Stromal cell of bone marrow (primary cell): ENCODE results near the gene SCAMP2.
A peak's percentile ranks its signal among the peaks of the same experiment; 100 is the strongest.
"Not testable (repeated sequence)": the region's sequence is repeated elsewhere in the genome, so short reads cannot be mapped to it uniquely, and the experiment has no call there.

Experiments
- DNase-seq: peaks from one replicate; pipeline ENCODE4 v3.0.0-alpha.2; 2012; ENCODE audit warnings: low read depth

Gene SCAMP2, protein sequence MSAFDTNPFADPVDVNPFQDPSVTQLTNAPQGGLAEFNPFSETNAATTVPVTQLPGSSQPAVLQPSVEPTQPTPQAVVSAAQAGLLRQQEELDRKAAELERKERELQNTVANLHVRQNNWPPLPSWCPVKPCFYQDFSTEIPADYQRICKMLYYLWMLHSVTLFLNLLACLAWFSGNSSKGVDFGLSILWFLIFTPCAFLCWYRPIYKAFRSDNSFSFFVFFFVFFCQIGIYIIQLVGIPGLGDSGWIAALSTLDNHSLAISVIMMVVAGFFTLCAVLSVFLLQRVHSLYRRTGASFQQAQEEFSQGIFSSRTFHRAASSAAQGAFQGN

DNA sequence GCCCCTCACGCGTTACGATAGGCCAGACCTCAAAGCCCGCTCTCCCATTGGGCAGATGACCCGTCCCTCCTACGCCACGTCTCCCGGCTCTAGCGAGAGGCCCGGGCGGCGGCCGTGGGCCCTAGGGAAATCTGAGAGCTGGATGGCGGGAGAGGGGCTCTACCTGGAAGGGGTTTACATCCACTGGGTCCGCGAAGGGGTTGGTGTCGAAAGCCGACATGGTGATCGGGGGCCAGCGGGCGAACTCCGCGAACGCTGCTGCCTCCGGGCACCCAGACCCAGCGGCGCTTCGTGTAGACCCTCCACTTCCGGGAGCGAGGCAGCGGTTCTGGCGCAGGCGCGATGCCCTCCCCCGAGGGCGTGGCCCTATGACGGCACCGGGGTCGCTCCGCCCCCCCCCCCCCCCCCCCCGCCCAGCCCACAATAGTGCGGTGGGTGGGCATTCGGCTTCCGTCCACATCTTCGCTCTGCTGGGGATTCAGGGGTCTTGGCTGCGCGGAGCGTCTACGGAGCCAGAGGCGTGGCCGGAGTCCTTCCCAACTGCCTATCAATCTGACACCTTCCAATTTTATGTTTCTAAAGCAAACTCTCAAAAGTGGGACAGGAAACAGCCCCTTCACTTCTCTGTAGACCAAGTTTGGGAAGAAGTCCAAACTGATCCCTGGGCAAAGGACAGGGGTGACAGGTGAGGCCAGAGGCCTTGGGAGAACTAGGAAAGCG lies at the start of gene SCAMP2:
Gene SCAMP2 (minus strand): TSS at position 330 of the 720 bp plus-strand sequence. CDS start 110 bp downstream, at position 220.
- peak; percentile 94 for DNase-seq

DNA sequence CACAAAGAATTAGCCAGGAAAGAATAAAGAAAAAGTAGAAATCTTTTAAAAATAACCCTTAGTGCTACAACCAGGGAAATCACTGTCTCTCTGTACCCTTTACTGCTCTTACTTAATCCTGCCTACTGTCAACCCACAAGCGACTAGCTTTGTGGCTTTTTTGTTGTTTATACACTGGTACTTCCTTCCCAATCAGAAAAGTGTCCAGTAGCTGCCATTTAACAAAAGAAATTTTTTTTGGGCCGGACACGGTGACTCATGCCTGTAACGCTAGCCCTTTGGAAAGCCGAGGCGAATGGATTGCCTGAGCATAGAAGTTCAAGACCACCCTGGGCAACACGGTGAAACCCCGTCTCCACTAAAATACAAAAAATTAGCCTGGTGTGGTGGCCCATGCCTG lies 47.3 kb upstream of the SCAMP2 start:
- peak; percentile 6 for DNase-seq

DNA sequence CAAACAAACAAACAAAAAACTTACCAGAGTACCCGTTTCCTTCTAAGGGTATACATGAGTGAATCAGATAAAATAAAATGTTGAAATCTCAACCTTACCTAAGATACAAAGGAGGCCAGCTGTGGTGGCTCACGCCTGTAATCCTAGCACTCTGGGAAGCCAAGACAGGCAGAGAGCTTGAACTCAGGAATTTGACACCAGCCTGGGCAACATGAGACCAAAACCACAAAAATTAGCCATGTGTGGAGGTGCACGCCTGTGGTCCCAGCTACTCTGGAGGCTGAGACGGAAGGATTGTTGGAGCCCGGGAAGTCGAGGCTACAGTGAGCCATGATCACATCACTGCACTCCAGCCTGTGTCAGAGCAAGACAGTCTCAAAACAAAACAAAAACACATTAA lies 44.5 kb upstream of the SCAMP2 start:
- DNase-seq, result no peak

DNA sequence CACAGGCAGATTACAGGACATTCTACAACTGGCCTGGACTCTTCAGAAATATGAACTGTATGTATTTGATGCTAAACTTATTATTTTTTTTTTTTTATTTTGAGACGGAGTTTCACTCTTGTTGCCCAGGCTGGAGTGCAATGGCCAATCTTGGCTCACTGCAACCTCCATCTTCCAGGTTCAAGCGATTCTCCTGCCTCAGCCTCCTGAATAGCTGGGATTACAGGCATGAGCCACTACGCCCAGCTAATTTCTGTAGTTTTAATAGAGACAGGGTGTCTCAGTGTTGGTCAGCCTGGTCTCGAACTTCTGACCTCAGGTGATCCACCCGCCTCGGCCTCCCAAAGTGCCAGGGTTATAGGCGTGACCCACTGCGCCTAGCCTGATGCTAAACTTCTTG lies 40.6 kb upstream of the SCAMP2 start:
- not testable (repeated sequence) for DNase-seq

DNA sequence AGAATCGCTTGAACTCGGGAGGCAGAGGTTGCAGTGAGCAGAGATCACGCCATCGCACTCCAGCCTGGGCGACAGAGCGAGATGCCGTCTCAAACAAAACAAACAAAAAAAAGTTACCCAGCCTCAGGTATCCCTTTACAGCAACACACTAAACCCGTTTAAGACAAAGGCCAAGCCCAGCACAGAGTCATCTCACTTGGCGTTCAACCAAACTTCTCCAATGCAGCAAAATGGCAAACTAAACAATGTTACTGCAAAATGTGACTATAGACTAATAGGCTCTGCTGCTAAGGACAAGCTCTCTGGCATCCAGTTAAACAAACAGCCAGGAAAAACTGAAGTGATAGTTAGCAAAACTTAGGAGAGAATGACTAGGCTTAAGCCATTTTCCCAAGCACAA lies 39.9 kb upstream of the SCAMP2 start:
- DNase-seq, result no peak

DNA sequence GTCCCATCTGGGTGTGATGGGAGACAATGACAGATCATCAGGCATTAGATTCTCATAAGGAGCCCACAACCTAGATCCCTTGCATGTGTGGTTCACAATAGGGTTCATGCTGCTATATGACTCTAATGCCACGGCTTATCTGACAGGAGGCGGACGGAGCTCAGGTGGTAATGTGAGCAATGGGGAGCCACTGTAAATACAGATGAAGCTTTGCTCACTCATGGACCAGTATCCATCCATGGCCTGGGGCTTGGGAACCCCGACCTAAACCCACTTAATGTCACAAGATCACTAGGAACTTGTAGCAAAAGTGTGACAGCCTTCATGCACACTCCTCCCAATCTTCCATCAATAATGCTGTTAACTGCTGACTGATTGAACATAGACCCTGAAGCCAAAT lies 35.5 kb upstream of the SCAMP2 start:
- no peak for DNase-seq

DNA sequence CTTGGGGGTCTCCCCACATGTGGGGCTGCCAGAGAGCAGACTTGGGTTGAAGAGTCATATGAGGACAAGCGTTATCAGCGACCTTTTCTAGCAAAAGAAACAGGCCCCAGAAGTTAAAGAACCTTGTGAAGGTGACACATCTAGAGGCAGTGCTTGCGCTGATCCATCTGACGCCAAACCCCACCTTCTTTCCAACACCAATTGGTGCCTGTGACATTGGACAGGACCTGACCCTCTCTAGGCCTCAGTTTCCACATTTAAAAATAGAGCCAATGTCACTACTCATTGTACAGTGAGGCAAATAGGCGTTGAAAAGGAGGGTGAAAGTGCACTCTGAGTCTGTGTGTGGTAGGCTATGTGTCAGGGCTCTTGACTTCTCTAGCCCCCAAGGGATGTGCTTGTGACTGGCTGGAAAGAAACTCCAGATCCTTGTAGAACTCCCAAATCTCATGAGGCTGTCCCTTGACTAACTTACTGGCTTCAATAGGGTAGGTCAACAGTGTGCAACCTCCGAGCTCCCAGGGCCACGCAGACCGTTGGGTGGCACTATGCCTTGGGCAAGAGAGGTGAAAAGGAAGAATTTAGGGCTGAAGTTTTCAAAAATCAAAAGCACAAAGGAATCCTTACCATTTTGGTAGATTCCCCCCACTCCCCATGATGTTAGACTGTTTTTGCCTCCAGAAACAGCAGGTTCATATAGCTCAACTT lies 34.2 kb upstream of the SCAMP2 start:
- no peak for DNase-seq

DNA sequence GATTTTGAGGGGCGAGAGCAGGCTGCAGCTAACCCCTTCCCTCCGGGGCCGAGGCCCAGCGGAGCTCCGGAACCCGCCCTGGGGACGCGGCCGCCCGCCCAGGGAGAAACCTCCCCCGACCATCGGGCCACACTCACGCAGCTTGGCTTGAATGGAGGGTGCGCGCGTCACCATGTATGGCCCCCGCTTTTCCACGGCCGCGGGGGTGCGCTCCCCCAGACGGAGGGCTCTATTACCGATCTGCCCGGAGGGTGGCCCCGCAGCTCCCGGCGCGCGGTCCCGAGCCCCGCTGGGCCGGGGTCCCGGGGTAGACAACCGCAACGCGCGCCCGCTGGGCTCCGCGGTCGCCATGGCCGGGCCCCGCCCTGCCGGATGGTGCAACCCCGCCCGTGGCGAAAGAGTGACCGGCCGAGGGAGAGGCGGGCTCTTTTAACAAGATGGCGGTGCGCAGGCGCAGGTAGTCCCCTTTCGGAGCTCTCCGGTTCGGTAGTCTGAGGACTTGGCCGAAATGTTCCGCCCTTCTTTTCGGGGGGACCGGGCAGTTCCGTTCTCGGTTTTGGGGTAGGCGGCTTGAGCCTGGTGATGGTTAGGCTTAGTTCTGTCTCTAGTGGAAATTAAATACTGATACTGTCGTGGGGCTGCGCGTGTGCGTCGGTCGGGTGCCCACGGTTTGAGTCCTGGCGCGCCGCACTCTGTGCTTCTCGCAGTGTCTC lies 33.4 kb upstream of the SCAMP2 start, which contains the start of gene FAM219B:
Gene FAM219B (minus strand): TSS at position 402 of the 713 bp plus-strand sequence. CDS start 51 bp downstream, at position 351.
- DNase-seq, result peak; percentile 83

DNA sequence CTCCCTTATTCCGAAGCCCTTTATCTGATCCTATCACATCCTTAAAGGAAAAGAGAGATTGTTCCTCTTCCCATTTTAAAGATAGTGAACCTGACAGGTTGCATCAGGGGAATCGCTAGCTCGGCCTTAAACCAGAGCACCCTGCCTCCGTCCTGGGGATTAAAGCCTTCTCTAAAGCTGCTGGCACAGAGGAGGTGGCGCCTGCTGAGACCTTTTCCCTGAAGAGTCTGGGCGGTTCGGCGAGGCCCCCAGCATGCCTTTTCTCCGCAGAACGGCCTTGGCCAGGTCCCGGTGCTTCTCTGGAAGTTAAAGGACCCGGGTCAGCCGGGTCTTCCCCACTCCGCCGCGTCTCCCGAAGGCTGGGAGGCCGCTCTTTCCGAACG lies 32.9 kb upstream of the SCAMP2 start:
- DNase-seq, result no peak

DNA sequence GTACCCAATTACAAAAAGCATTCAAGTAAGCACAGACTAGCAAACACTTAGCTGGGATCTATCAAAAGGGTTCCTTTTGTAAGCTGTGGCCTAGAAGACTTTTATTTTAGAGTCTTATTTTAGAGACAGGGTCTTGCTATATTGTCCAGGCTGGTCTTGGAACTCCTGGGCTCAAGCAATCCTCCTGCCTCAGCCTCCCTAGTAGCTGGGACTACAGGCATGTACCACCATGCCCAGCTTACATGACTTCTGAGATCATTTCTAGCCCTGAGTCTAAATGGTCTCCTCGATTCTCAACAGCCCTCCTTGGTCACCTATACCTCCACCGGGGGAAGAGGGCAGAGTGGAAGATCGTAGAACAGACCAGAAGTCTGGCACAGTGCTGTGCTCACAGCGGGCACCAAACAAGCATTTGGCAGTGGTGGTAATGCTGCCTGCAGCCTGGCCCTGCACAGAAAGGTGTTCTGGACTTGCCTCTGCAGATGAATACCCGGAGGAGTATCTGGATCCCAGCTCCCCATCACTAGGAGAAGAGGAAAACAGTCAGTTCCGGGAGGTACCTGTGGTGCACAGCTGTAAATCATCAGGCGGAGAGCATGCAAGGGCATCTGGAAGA lies 31.1 kb upstream of the SCAMP2 start:
- DNase-seq, result no peak

DNA sequence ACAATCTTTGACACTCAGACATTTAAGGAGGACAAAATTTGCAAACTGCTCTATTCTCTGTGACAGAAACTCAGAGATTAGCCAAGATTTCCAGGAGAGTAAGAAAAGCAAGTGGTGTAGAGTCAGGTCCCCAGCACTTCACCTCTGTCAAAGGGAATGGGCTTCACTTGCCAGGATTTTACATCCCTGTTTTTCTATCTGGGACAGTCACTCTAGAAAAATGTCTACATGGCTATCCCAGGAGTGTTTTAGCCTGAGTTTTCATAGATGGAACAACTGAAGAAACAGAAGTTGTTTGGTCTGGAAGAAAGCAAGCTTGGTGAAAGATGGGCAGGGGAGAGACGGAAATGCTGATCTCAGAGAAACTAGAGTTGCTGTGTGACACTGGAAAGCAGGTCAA lies 30.5 kb upstream of the SCAMP2 start:
- DNase-seq, result no peak

DNA sequence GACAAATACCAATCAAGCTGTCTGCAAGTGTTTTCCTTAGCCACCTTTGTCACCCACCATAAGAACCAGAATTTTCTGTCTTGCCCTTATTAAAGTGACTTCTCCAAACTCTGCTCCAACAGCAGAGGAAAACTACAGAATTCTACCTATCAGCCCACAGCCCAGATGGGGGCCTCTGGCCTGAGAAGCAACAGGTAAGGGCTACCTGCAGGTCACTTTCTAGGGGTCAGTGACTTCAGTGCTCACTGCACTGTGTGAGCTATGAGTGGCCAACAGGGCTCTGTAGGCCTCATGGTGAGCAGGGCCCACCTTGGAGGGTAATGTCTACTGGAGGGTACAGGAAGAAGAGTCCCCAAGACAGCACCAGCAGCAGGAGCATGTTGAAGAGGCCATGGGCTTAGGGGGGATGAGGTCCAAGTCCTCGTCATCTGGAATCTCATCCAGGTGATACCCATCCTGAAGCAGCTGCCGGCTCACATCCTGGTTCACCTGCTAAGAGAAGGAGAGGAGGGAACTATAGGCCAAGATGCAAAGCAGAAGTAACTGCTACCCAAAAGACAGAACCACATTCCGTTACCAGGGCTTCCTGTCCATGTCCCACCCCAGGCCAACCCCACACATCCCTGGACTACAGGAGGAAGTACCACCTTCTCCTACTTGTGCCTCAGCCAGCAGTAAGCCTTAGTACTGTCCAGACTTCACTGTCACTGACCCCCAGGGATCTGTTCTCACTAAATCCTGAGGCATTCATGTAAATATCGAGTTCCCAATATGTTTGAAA lies 29.3 kb upstream of the SCAMP2 start:
- DNase-seq, result no peak

DNA sequence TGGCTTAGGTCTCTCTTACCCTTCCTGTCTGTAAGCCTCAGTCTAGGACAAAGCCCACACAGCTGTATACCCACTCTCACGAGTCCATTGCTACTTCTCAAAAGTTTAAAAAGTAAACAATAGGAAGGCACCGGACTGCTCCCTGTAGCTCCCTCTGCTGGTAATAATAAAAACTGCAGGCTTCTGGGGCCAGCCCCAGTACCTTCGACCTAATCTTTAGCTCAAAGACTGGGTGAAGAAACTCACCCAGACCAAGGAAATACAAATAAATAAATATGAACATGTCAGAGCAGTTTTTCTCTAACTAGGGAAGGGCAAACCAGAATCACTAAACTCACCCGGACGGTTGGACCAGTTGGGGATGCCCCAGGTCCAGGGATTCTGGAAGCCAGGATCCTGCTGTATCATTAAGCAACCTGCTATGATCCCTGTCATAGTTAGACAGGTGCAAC lies 28.5 kb upstream of the SCAMP2 start:
- DNase-seq, result no peak

DNA sequence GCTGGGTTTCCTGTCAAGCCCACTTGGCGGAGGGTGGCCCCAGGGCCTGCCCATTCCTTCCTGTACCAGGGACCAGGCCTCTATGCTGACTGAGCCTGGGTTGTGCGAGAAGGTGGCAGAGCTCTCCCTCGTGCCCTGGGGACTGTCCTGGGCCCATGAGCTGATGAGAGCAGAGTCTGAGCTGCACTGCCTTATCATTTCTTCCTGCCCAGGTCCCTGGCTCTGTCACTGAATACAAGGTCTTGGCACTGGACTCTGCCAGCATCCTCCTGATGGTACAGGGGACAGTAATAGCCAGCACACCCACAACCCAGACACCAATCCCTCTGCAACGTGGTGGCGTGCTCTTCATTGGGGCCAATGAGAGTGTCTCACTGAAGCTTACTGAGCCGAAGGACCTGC lies 24.1 kb upstream of the SCAMP2 start:
- no peak for DNase-seq

DNA sequence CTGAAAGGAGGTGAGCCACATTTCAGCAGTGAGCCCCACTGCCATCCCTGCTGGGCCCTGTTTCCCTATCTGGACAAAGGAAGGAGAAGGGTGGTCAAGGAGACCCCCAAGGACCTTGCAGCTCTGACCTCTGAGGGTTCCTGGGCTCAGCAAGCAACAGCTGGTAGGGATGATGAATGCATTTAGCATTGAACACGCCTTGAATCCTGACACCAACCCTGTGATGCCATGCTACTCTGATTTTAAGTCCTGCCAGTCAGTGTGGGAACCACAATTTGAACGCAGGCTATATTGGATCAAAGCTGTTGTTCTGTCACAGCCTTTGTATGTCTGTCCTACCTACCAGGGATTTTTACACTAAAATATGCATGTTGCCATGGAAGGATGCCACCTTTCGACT lies 23.2 kb upstream of the SCAMP2 start:
- DNase-seq, result no peak

DNA sequence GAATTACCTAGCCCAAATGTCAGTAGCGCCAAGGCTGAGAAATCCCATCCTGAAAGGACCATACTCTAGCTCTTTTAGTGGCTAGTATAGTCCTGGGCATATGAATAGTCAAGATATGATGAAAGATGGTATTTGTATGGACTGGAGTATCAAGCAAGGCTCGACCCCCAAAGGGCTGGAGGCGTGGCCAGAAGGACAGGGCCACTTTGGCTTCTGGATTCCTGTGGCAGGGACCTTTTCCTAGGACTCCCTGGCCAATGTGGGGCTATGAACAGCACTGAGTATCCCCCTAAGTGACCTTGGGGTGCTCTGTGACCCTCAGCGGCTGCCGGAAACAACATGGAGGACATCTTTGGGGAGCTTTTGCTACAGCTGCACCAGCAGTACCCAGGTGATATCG lies 22.7 kb upstream of the SCAMP2 start:
- DNase-seq, result no peak

DNA sequence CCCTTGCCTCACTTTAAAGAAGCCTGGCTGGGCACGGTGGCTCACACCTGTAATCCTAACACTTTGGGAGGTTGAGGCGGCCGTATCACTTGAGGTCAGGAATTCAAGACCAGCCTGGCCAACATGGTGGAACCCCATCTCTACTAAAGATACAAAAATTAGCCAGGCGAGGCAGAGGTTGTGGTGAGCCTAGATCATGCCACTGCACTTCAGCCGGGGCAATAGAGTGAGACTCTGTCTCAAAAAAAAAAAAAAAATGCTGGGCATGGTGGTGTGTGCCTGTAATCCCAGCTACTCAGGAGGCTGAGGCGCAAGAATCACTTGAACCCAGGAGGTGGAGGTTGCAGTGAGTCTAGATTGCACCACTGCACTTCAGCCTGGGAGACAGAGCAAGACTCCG lies 21.2 kb upstream of the SCAMP2 start:
- not testable (repeated sequence) for DNase-seq

DNA sequence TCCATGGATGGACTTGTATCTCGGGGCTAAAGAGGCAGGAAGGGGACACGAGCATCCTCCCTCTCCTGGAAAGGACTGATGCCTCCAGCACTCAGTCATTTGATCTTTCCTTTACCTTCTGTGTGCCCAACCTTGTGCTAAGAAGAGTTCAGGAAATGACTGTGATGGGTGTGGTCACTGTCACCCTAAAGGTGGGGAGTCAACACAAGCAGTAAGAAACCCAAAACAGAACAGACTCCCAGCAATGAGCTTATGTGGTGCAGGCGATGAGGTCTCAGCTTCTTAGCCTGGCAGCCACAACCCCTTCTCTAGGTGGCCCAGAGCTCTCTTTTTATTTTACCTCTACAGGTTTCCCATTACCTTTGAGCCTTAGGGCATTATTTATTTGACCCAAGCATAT lies 20.5 kb upstream of the SCAMP2 start:
- no peak for DNase-seq

DNA sequence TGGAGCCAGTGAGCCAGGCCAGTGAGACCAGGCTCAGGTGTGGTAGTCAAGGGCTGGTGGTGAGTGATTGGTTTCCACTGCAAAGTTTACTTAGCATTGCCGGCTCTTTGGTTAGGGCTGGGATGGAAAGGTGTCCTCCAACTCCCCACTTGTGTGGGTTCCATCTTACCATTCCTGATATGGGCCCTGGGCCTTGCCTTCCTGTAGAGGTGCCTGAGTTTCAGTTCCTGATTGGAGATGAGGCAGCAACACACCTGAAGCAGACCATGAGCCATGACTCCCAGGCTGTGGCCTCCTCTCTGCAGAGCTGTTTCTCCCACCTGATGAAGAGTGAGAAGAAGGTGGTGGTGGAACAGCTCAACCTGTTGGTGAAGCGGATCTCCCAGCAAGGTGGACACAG lies 19.8 kb upstream of the SCAMP2 start:
- no peak for DNase-seq

DNA sequence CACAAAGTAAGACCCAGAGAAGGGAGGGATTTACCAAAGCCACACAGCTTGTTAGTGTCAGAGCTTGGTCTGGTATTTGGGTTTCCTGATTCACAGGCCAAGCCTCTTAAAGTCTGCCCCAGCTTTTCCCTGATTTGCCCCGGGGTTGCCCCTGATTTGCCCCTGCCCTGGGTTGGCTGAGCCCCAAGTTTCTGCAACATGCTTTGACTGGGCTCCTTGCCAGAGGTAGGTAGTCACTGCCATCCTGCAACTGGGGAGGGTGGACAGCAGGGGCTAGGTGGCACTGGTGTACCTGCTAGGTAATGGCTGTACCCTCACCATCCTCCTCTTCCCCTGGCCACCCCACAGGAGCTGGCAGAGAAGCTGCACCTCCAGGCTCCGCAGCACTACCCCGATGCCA lies 19.1 kb upstream of the SCAMP2 start:
- no peak for DNase-seq

DNA sequence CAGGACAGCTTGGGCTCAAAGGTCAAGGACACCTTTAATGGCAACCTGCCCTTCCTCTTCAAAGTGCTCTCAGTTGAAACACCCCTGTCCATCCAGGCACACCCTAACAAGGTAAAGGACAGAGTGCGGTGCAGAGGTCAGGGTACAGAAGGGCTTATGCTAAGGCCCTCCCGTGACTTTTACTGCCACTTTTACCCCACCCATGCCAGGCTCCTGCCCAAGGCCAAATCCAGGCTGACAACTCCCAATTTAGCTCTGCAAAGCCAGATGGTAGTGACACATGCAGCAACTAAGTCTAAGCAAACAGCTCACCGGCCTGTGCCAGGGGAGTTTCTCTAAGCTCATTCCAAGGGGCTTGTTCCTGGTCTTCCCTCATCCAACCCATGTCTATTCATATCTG lies 18.3 kb upstream of the SCAMP2 start:
- no peak for DNase-seq
